ENCODE measurements around the gene KCNT2. TPM values are rescaled to one million over a fixed set of nuclear protein-coding genes. Genes with fewer than 3 reads are reported as not detected.

The KCNT2 gene
- polyA plus RNA-seq, 1 of the 3 experiments (the other 2 are of a cell fraction) = 0.56 TPM

- TF ChIP-seq IRF3 (IDR thresholded peaks at IDR 0.05; ENCODE audit: low read depth, low read length) = no peak
- TF ChIP-seq RCOR1 (IDR thresholded peaks at IDR 0.05; ENCODE audit: low read length) = no peak
- TF ChIP-seq SIN3A (IDR thresholded peaks at IDR 0.05; ENCODE audit: borderline replicate concordance, low read depth, low read length) = no peak
- TF ChIP-seq USF2 (IDR thresholded peaks at IDR 0.05; ENCODE audit: borderline replicate concordance, low read depth, low read length) = no peak
- no peak for TF ChIP-seq ZBTB33 (IDR thresholded peaks at IDR 0.05; ENCODE audit: borderline replicate concordance, low read depth)
- no peak for TF ChIP-seq FOXJ3 (CRISPR knock-in tag; IDR thresholded peaks at IDR 0.05)
Observed at GRCh38 chr1:196494766-196495165, 113.5 kb downstream of the KCNT2 start (continued).

GRCh38 chr1:196493881-196494280, 114.4 kb downstream of the KCNT2 start:
- H3K27me3 ChIP-seq (ENCODE audit: insufficient read depth) = no peaks in the 10 kb centered on the region
- POLR2A ChIA-PET = no interaction called here
- H3K27ac ChIP-seq (ENCODE audit: low read depth in 2 of 2, low read length in 1 of 2) = no peak overlapping the region

More at GRCh38 chr1:196493881-196494280, 114.4 kb downstream of the KCNT2 start:
- Histone ChIP-seq H3K9ac (no peak overlapping the region), H4K20me1 (ENCODE audit: insufficient read depth) (no peaks in the 10 kb centered on the region), H2AFZ (ENCODE audit: low read depth) (no peak overlapping the region), H3K4me3 (ENCODE audit: low read depth in 2 of 2, low read length in 1 of 2) (no peak overlapping the region), H3K4me1 (ENCODE audit: control insufficient read depth in 1 of 2, insufficient read depth in 2 of 2, low read depth in 1 of 2, low read length in 1 of 2) (no peaks in the 10 kb centered on the region; a peak in 1 of 4 replicates), H3F3A (replicated peaks; ENCODE audit: insufficient read depth) (no peaks in the 10 kb centered on the region), H3K9me3 (no peaks in the 10 kb centered on the region), H3K9me2 (no peaks in the 10 kb centered on the region), H3K36me3 (replicated peaks in 1 of 2; ENCODE audit: control insufficient read depth in 1 of 2, insufficient read depth in 2 of 2, low read length in 1 of 2) (no peaks in the 10 kb centered on the region), H3K79me2 (ENCODE audit: insufficient read depth) (no peaks in the 10 kb centered on the region), H3K4me2 (no peak overlapping the region)
- WGBS (ENCODE audit: low lambda C conversion rate) = 86% methylated on average over 4 of the region's 4 CpGs
- TF ChIP-seq SIN3A (IDR thresholded peaks at IDR 0.05; ENCODE audit: borderline replicate concordance, low read depth, low read length) (no peak), TEAD4 (IDR thresholded peaks at IDR 0.05; ENCODE audit: borderline replicate concordance, insufficient read depth) (no peak), EP300 (IDR thresholded peaks at IDR 0.05; ENCODE audit: borderline replicate concordance in 1 of 2, low read depth in 1 of 2, low read length in 1 of 2) (no peak), FOXJ3 (CRISPR knock-in tag; IDR thresholded peaks at IDR 0.05) (no peak), ZBTB33 (IDR thresholded peaks at IDR 0.05; ENCODE audit: borderline replicate concordance, low read depth) (no peak), USF2 (IDR thresholded peaks at IDR 0.05; ENCODE audit: borderline replicate concordance, low read depth, low read length) (no peak), NRF1 (IDR thresholded peaks at IDR 0.05; ENCODE audit: low read depth, low read length) (no peak), JUND (IDR thresholded peaks at IDR 0.05) (no peak), FOSL2 (IDR thresholded peaks at IDR 0.05; ENCODE audit: borderline replicate concordance, low read depth) (no peak), MEF2A (IDR thresholded peaks at IDR 0.05; ENCODE audit: borderline replicate concordance, low read depth) (no peak), CHD2 (IDR thresholded peaks at IDR 0.05; ENCODE audit: low read length, partially characterized antibody) (no peak)
- CTCF ChIA-PET = no interaction called here
- DNase-seq = no peak
